Ramos (cell line): Measurements from ENCODE around the gene U2AF1L4.

ENCODE experiments used
- in situ Hi-C: fragments of 300-500 bp; cut with MboI; formaldehyde crosslinking; loops from one replicate; pipeline ENCODE4 v1.14.3; 2022; ENCODE audit warnings: low sequenced_read_pairs; ENCODE audit not compliant: unreplicated experiment

U2AF1L4 gene

GRCh38 chr19:35743640-35744429, 1.4 kb downstream of the U2AF1L4 start:
- in situ Hi-C loops, result no loop called here

GRCh38 chr19:35742121-35742724, 3.0 kb downstream of the U2AF1L4 start, which contains the start of gene IGFLR1:
Gene IGFLR1 (minus strand): TSS chr19:35742452. CDS start chr19:35741180, 1,272 bp downstream.
- in situ Hi-C loops, result no loop called here

- in situ Hi-C loops, result no loop called here
Measured at GRCh38 chr19:35741203-35741515, 4.1 kb downstream of the U2AF1L4 start.

GRCh38 chr19:35740423-35741202, 4.6 kb downstream of the U2AF1L4 start:
- in situ Hi-C loops, result no loop called here

GRCh38 chr19:35740108-35740422, 5.2 kb downstream of the U2AF1L4 start:
- in situ Hi-C loops, result no loop called here

- in situ Hi-C loops, result no loop called here
Measured at GRCh38 chr19:35739275-35740107, 5.7 kb downstream of the U2AF1L4 start.

- in situ Hi-C loops, result no loop called here
Measured at GRCh38 chr19:35738887-35739229, 6.4 kb downstream of the U2AF1L4 start.

GRCh38 chr19:35738021-35738886, 7.0 kb downstream of the U2AF1L4 start:
- in situ Hi-C loops, result no loop called here

GRCh38 chr19:35736913-35737886, 8.0 kb downstream of the U2AF1L4 start:
- in situ Hi-C loops, result no loop called here

- in situ Hi-C loops, result no loop called here
Measured at GRCh38 chr19:35734889-35735288, 10.3 kb downstream of the U2AF1L4 start.

- in situ Hi-C loops, result no loop called here
Measured at GRCh38 chr19:35734273-35734672, 10.9 kb downstream of the U2AF1L4 start.

GRCh38 chr19:35733180-35734125, 11.8 kb downstream of the U2AF1L4 start:
- in situ Hi-C loops, result no loop called here

- in situ Hi-C loops, result no loop called here
Measured at GRCh38 chr19:35732540-35733179, 12.6 kb downstream of the U2AF1L4 start.

- in situ Hi-C loops, result no loop called here
Measured at GRCh38 chr19:35731779-35732405, 13.3 kb downstream of the U2AF1L4 start.

- in situ Hi-C loops, result no loop called here
Measured at GRCh38 chr19:35731353-35731752, 13.9 kb downstream of the U2AF1L4 start.

GRCh38 chr19:35730326-35730725, 14.9 kb downstream of the U2AF1L4 start:
- in situ Hi-C loops, result no loop called here

- in situ Hi-C loops, result no loop called here
Measured at GRCh38 chr19:35729763-35730162, 15.5 kb downstream of the U2AF1L4 start.
